Pancreas (tissue), 10 donors: ENCODE data around the gene SND1. TPM values are rescaled to one million over a fixed set of nuclear protein-coding genes. Genes with fewer than 3 reads are reported as not detected.

Source experiments
- ATAC-seq, 4 donors: fragments of 200-7000 bp; cut with Tn5 transposase; one replicate each; pipeline versions ENCODE4 v1.8.0 to v1.9.1; 2020; ENCODE audit warnings: mild to moderate bottlenecking in 4 of 4, moderate library complexity in 4 of 4
- DNase-seq, 6 donors: peaks; one replicate each; pipeline ENCODE4 v3.0.0-alpha.2; 2020
- FAIRE-seq: peaks from 2 replicates; lab custom pipeline; 2012; peaks lifted over from hg19 to GRCh38; lab: Jason Lieb, UNC
- H3K27ac ChIP-seq, 4 donors: fragments of 200-600 bp; sonication (generic); 1 replicate in 3 of 4; 2 replicates in 1 of 4; pipeline versions ENCODE4 v1.5.0 to v1.8.0; 2020
- H3K27me3 ChIP-seq, 4 donors: fragments of 200-600 bp; one replicate each; pipeline ENCODE4 v1.8.0; 2021
- H3K36me3 ChIP-seq, 3 donors: fragments of 200-600 bp; sonication (generic) in 1 of 3; one replicate each; pipeline versions ENCODE4 v1.5.0 to v1.8.0; 2020 to 2021
- H3K4me1 ChIP-seq, 3 donors: fragments of 200-600 bp; one replicate each; pipeline ENCODE4 v1.8.0; 2021
- H3K4me3 ChIP-seq, 4 donors: fragments of 200-600 bp; sonication (generic) in 2 of 4; one replicate each; pipeline versions ENCODE4 v1.5.0 to v1.8.0; 2020 to 2021
- H3K9me3 ChIP-seq, 4 donors: fragments of 200-600 bp; one replicate each; pipeline ENCODE4 v1.8.0; 2021
- WGBS, 2 donors: extraction: QIAGEN DNeasy Blood & Tissue Kit; methylation state at CpG; one replicate each; pipeline ENCODE4 v1.1.7; 2013; 5-methylcytosine and 5-hydroxymethylcytosine counted together
- intact Hi-C, 3 donors: fragments of 100-400 bp; cut with DNase I; formaldehyde crosslinking; loops; one replicate each; pipeline versions ENCODE4 v1.11.1 to v1.14.2; 2022
- polyA plus RNA-seq, 2 donors: library from polyadenylated mRNA; stranded (reverse); fragments of 200-250 nt; gene quantifications; one replicate each; pipeline ENCODE4 v1.2.3, GENCODE V29; 2013
- total RNA-seq, 6 donors: library from RNA; stranded (reverse); fragmentation: NEBNext Ultra II Directional in 4 of 6; extraction: Animal tissue kit (Norgen Biotek cat#: 25700) in 4 of 6; gene quantifications; one replicate each; pipeline versions ENCODE4 v1.2.1 to v1.2.4, GENCODE V29; 2021 to 2023
- TF ChIP-seq, protein P1 (sequence below), 4 donors: fragments of 200-600 bp; sonication (generic) in 3 of 4; IDR thresholded peaks; one replicate each; pipeline versions ENCODE4 v1.5.0 to v1.8.0; 2021; ENCODE audit warnings: antibody characterized with exemption in 4 of 4
- donor health status: healthy with polysubstance abuse.
- donor health status: DM: no; HTN: no; CAD: no; lungs with moderate emphysema.
- donor health status: DM: no; HTN: no; CAD: no.
- donor health status: control.
- donor health status: control.
- donor health status: Bipolar disorder and iron deficiency.
- donor health status: DM: yes; HTN: yes; CAD: no.
- donor health status: DM: no; HTN: no; CAD: no.
- donor health status: DM: no; HTN: no; CAD: no.
- donor health status: DM: yes; HTN: yes; CAD: no.

SND1 gene
- total and polyA plus RNA-seq, 8 donors, result 84.1 to 308 (median 225) TPM

GRCh38 chr7:127888825-127889224, 236.8 kb downstream of the SND1 start:
- H3K27ac ChIP-seq, result no peak overlapping the region
- no peaks in the 10 kb centered on the region for H3K27me3 ChIP-seq
- FAIRE-seq (no peak), ATAC-seq (no peak), DNase-seq (no peak)
- H3K4me1 ChIP-seq, result peaks cover 12 to 32% (median 15%) of the 10 kb centered on the region in 3 donors
- H3K9me3 ChIP-seq, result no peaks in the 10 kb centered on the region
- TF ChIP-seq, protein P1, sequence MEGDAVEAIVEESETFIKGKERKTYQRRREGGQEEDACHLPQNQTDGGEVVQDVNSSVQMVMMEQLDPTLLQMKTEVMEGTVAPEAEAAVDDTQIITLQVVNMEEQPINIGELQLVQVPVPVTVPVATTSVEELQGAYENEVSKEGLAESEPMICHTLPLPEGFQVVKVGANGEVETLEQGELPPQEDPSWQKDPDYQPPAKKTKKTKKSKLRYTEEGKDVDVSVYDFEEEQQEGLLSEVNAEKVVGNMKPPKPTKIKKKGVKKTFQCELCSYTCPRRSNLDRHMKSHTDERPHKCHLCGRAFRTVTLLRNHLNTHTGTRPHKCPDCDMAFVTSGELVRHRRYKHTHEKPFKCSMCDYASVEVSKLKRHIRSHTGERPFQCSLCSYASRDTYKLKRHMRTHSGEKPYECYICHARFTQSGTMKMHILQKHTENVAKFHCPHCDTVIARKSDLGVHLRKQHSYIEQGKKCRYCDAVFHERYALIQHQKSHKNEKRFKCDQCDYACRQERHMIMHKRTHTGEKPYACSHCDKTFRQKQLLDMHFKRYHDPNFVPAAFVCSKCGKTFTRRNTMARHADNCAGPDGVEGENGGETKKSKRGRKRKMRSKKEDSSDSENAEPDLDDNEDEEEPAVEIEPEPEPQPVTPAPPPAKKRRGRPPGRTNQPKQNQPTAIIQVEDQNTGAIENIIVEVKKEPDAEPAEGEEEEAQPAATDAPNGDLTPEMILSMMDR (IDR thresholded peaks at IDR 0.05), result no peak
- 82 to 89% methylated on average over 5 of the region's 5 CpGs for WGBS, 2 donors
- H3K4me3 ChIP-seq, result no peak overlapping the region
- H3K36me3 ChIP-seq, result peaks cover 0 to 10% (median 0%) of the 10 kb centered on the region in 3 donors
- intact Hi-C loops, result no loop called here

DNA sequence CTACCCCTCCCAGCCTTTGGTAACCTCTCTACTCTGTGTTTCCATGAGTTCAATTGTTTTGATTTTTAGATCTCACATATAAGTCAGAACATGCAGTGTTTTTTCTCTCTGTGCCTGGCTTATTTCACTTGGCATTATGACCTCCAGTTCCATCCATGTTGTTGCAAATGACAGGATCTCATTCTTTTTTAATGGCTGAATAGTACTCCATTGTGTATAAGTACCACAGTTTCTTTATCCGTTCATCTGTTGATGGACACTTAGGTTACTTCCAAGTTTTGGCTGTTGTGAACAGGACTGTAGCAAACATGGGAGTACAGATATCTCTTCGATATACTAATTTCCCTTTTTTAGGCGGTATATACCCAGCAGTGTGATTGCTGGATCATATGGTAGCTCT, 237.7 kb downstream of the SND1 start:
- ATAC-seq (no peak), DNase-seq (no peak), FAIRE-seq (no peak)
- no peak overlapping the region for H3K4me3 ChIP-seq
- TF ChIP-seq, protein P1 (IDR thresholded peaks at IDR 0.05), result no peak
- H3K27me3 ChIP-seq, result no peaks in the 10 kb centered on the region
- H3K4me1 ChIP-seq, result peaks cover 6 to 25% (median 12%) of the 10 kb centered on the region in 3 donors
- intact Hi-C loops, result no loop called here
- WGBS, 2 donors, result 96 to 98% methylated on average over 3 of the region's 3 CpGs
- no peaks in the 10 kb centered on the region for H3K9me3 ChIP-seq
- no peak overlapping the region for H3K27ac ChIP-seq
- peaks cover 0 to 10% (median 0%) of the 10 kb centered on the region in 3 donors for H3K36me3 ChIP-seq

- intact Hi-C loops, result no loop called here
- H3K9me3 ChIP-seq, result no peaks in the 10 kb centered on the region
- DNase-seq (no peak), FAIRE-seq (no peak), ATAC-seq (peak in 3 of 4 donors; percentile 30 to 45 (median 38))
- TF ChIP-seq, protein P1 (IDR thresholded peaks at IDR 0.05), result no peak
- no peak overlapping the region for H3K4me3 ChIP-seq
- no peaks in the 10 kb centered on the region for H3K27me3 ChIP-seq
- 70 to 77% methylated on average over 2 of the region's 2 CpGs for WGBS, 2 donors
- no peak overlapping the region for H3K27ac ChIP-seq
- peaks cover 1 to 15% (median 2%) of the 10 kb centered on the region in 3 donors for H3K4me1 ChIP-seq
- peaks cover 0 to 10% (median 0%) of the 10 kb centered on the region in 3 donors for H3K36me3 ChIP-seq
Measured at GRCh38 chr7:127890726-127891125, 238.7 kb downstream of the SND1 start.

DNA sequence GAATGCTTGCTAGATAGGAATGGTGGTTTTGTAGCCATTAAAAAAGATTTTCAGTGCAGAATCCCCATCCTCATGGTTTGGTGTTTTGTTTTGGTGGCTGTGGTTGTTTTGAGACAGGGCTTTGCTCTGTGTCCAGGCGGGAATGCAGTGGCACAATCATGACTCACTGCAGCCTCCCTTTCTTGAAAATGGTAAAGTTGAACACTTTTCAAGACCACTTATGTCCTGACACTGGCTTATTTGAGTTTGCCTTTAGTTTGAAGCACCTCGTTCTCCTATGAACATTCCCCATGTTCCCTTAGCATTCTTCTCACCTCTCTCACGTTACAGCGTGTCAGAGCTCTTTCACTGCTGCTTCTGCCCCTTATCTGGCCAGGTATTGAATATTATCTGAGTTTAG, 239.2 kb downstream of the SND1 start:
- ATAC-seq, result no peak
- WGBS, 2 donors, result 81 to 85% methylated on average over 4 of the region's 4 CpGs
- intact Hi-C loops, result no loop called here
- FAIRE-seq, result no peak
- H3K27me3 ChIP-seq, result no peaks in the 10 kb centered on the region
- TF ChIP-seq, protein P1 (IDR thresholded peaks at IDR 0.05), result no peak
- no peak overlapping the region for H3K27ac ChIP-seq
- no peaks in the 10 kb centered on the region for H3K9me3 ChIP-seq
- no peak overlapping the region for H3K4me3 ChIP-seq
- DNase-seq, result no peak
- peaks cover 0 to 10% (median 0%) of the 10 kb centered on the region in 3 donors for H3K36me3 ChIP-seq
- H3K4me1 ChIP-seq, result peaks cover 0 to 13% (median 0%) of the 10 kb centered on the region in 3 donors

- intact Hi-C loops, result no loop called here
Measured at GRCh38 chr7:127891854-127892438, 240.0 kb downstream of the SND1 start.

More at GRCh38 chr7:127891854-127892438, 240.0 kb downstream of the SND1 start:
- Histone ChIP-seq H3K27ac (no peak overlapping the region), H3K4me1 (peaks cover 0 to 11% (median 0%) of the 10 kb centered on the region in 3 donors), H3K36me3 (peaks cover 0 to 10% (median 0%) of the 10 kb centered on the region in 3 donors), H3K4me3 (no peak overlapping the region), H3K27me3 (no peaks in the 10 kb centered on the region), H3K9me3 (no peaks in the 10 kb centered on the region)
- no peak for FAIRE-seq
- TF ChIP-seq, protein P1 (IDR thresholded peaks at IDR 0.05), result no peak
- WGBS, 2 donors, result 52 to 73% methylated on average over 4 of the region's 4 CpGs
- no peak for DNase-seq
- ATAC-seq, result peak in 3 of 4 donors; percentile 35 to 57 (median 48)
